Activated CD4-positive, alpha-beta T cell treated with anti-CD3 and anti-CD28 coated beads, Interleukin-2, amount 50 U/mL, for 4 hours (primary cell): ENCODE measurements around the gene GPAT3.

Experiments used
- DNase-seq, 2 experiments: peaks; one replicate each; pipeline ENCODE4 v3.0.0-alpha.2; 2020

GPAT3 gene

GRCh38 chr4:83651846-83652245, 115.9 kb downstream of the GPAT3 start:
- DNase-seq = no peak
